H4 (cell line): ENCODE data around the gene PRSS16. TPM values are rescaled to one million over a fixed set of nuclear protein-coding genes. Genes with fewer than 3 reads are reported as not detected.
"Not testable (repeated sequence)": the region's sequence is repeated elsewhere in the genome, so short reads cannot be mapped to it uniquely, and the experiment has no call there.

Experiments
- DNase-seq: peaks from one replicate; pipeline ENCODE4 v3.0.0-alpha.2; 2015; ENCODE audit warnings: low spot score
- total RNA-seq: library from RNA; depleted of rRNA; stranded (reverse); fragments of >200 nt; shearing (Covaris generic); gene quantifications from 2 replicates; pipeline ENCODE4 v1.2.3, GENCODE V29; 2014; rRNA removed

PRSS16 gene
- 3.4 and 5.2 TPM in 2 replicates for total RNA-seq

GRCh38 chr6:27247133-27247836, at the start of gene PRSS16:
Gene PRSS16, plus strand, starts transcription at chr6:27247701. Its CDS starts 37 bp downstream, at chr6:27247738.
- no peak for DNase-seq

DNA sequence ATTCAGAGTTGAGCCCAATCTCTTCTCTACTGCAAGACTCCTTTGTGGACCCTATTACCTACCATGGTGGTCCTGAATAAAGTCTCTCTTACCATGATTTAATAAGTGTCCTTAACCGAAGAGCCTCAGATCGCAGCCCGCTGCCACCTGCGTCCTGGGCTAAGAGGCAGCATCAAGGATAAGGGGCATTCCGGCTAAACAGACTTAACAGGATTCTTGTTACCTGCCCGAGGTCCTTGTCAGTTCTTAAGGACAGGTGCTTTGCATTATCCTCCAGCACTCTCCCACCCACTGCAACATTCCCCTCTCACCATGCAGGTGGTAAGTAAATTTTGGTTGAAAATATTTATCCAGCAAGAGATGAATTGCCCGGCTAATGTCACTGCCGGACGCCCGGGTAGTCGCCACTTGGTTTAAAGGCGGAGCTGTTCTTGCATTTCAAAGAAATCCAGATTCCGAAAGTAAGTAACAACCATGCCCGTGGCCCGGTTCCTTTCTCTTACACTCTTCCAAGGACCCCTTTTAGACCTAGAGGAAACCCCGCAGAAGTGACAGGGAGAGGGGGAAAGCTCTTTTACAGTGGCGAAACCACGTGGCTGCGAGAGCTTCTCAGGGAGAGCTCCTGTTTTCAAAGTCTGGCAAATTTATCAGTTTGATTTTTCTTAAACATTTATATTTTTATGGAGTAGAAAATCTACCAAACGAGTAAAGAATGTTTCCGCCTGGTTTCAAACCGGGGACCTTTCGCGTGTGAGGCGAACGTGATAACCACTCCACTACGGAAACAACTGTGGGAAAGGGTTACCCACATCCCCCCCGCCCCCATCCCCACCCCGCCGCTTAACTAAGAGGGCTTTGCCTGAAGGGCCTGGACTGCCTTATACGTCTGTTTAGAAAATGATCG, 41.9 kb upstream of the PRSS16 start:
- no peak for DNase-seq

DNA sequence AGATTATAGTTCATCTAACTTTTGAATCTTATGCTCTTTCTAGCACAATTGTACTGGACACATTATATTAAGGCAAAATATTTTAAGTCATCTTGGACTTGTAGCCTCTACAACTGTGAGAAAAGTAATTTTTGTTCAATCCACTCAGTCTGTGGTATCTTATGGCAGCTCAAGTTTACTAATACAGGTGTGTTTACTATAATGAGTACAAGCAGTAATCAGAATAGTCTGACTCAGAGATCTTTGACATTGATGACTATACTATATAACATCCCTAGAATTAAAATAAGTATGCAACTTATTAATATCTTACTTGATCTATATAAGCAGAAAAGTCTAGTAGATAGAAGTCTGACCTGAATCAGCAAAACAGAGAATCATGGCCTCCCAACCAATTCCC, 40.7 kb upstream of the PRSS16 start:
- no peak for DNase-seq

DNA sequence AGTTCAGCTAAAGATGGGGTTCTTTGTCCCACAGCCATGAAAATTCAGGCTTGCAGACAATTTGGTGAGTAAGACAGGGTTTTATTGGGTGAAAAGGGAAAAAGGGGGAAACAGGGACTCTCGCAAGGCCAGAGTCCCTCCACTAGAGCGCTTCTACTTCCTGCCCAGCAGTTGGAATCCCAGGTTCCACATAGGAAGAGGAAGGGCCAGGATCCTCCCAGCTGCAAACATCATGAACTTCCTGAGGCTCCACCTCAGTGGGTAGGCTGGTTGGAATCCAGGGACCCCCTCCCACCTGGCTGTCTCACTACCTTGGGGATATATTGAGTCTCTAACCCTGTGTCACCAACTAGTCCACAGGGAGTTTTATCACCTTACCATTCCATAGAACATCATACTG, 39.5 kb upstream of the PRSS16 start:
- DNase-seq, result no peak

DNA sequence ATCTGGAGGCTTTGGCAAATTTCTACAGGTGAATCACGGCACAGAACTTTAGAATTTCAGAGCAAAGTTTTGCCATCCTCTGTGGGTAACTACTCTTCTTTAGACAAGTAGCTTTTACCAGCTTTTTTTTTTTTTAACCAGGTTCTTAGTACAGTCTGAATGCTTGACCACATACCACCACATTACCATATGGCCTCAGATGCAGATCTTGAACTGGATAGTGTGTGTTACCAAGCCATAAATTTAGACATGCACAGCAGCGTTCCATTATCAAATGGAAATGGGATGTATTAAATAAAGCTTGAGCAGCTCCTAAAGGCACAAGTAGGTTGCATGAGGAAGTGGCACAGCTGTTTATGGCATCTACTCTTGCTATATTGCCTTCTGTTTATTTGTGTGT, 38.3 kb upstream of the PRSS16 start:
- DNase-seq, result no peak

DNA sequence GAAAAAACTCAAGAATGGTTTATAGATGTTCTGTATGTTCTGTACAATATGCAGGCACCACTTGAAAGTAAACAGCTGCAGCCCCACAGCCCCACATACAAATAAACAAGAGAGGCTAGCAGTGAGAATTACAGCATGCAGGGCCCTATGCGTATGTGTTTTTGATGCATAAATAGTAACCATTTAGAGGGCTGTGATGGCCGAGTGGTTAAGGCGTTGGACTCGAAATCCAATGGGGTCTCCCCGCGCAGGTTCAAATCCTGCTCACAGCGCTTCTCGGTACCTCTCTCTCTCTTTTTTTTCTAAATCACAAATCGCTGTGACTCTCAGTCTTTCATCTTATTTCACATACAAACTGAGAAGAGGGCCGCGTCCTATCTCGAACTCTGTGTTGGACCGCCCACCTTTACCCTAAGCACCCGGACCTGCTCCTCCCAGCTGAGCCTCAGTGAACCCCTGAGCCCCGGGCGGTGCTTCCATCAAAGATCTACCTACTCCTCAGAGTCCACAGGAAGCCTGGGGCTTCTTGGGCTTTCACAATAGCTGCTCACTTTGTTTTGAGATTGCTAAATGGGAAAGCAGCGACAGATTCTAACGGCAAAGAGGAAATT, 37.7 kb upstream of the PRSS16 start:
- DNase-seq, result no peak

GRCh38 chr6:27213091-27213517, 34.4 kb upstream of the PRSS16 start:
- not testable (repeated sequence) for DNase-seq

GRCh38 chr6:27213544-27214125, 33.9 kb upstream of the PRSS16 start:
- peak; percentile 38 for DNase-seq

GRCh38 chr6:27214126-27214601, 33.3 kb upstream of the PRSS16 start:
- DNase-seq, result no peak

DNA sequence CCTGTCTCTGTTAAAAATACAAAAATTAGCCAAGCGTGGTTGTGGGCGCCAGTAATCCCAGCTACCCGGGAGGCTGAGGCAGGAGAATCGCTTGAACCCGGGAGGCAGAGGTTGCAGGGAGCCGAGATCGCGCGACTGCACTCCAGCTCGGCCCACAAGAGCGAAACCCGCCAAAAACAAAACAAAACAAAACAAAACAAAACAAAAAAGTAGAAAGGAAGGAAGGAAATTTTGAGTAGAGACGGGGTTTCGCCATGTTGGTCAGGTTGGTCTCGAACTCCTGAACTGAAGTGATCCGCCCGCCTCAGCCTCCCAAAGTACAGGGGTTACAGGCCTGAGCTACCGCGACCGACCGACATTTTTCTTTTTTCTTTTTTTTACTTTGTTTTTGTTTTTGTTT, 30.6 kb upstream of the PRSS16 start:
- DNase-seq, result no peak

- not testable (repeated sequence) for DNase-seq
Observed at GRCh38 chr6:27222971-27223370, 24.5 kb upstream of the PRSS16 start.

- no peak for DNase-seq
Observed at GRCh38 chr6:27224729-27225128, 22.8 kb upstream of the PRSS16 start.

DNA sequence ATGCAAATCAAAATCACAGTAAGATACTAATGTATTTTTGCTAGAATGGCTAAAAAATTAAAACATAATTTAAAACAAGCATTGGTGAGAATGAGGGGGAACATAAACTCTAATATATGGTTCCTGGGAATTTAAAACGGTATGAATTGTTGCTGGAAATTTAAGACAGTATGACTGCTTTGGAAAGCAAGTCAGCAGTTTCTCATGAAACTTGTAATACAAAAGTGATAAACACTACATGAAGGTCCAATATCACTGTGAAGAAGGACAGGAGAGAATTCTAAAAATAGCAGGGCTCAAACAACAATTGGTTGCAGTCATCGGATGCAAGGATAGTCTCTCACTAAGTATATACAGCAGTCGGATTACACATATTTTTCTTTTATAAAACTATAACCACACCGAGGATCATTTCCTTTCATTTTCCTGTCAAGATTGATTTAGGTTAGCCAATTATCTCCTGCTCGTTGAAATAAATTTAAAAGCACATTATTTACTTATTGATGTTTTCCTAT, 18.5 kb upstream of the PRSS16 start:
- no peak for DNase-seq

DNA sequence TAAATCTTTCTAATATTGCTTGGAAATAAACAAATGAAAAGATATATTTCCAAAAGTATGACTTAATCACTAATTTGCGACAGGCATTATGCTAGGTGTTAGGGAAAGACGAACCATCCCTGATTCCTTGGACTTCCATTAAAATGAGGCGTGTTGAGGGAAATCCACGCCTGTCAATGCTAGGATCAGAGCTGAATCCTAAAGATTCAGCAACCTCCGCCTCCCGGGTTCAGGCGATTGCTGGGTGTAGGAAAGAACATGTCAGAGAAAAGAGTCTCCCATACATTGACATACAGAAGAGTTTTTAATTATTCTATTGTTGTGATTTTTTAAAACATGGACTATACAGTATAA, 16.8 kb upstream of the PRSS16 start:
- no peak for DNase-seq

DNA sequence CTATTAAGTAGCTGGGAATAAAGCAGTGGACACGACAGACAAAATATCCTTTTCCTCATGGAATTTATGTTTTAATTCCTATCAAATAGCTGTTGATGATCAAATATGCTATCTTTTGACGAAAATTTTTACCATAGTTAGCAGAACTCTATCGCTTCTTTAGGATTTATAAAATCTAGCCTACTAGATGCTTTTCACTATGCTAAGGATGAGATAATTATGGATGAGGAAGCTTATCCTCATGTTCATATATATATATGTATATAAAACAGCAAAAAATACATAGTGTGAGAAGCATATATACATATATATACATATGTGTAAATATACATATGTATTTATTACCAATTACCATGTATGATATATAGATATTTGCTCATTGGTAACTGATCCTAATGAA, 12.9 kb upstream of the PRSS16 start:
- DNase-seq, result no peak

DNA sequence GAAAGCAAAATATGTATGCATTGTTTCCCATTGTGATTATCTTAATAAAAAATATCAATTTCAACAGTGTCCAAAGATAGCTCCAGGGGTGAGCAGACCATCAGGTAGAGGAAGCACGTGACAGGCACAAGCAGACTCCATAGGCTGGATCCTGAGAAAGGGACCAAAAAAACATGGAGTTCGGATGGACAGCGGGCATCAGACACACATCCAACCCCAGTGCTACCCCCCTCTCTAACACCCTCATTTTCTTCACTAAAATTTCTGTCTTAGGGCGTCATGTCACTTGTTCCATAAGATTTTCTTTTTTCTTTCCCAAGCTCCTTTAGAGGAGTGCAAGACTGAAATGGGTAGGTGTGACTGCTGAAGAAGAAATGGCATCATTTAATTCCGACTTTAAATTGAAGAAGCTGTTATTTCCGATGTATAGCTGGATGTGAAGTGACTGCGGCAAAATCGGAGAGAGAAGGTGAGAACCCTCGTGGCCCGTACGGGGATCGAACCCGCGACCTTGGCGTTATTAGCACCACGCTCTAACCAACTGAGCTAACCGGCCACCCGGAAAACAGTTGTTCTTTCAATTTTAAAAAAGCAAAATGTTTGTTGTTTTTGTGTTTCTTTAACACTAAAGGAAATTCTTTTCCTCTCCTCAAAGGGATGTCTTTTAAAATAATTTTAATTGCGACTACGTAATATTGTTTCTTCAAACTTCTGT, 10.3 kb upstream of the PRSS16 start:
- DNase-seq, result peak; percentile 69

GRCh38 chr6:27238010-27238983, 9.2 kb upstream of the PRSS16 start:
- no peak for DNase-seq

GRCh38 chr6:27239258-27239657, 8.2 kb upstream of the PRSS16 start:
- DNase-seq, result no peak

DNA sequence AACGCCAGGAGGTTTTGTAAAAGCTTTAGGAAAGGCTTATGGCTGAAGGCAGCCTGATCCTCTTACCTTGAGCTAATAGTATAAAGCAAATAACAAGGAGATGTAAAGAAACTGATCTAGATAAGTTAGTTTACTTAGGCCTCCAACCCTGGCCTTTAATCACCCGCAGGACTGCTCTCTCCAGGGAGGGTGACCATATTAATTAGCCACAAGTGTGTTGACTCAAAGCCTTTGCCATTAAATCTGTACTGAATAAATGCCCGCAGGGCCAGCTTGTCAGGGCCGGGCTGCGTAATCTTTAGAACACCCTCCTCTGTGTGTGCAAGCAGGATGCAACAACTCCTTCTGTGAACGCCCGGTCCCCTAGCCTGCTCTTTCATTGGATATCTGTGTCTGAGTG, 6.1 kb upstream of the PRSS16 start:
- DNase-seq, result no peak
